ENCODE results near the gene EIF4H. TPM values are rescaled to one million over a fixed set of nuclear protein-coding genes. Genes with fewer than 3 reads are reported as not detected.
A peak's percentile ranks its signal among the peaks of the same experiment; 100 is the strongest.

EIF4H gene
- total RNA-seq, 4 donors from 2014 or later: 175 to 250 (median 213) TPM

DNA sequence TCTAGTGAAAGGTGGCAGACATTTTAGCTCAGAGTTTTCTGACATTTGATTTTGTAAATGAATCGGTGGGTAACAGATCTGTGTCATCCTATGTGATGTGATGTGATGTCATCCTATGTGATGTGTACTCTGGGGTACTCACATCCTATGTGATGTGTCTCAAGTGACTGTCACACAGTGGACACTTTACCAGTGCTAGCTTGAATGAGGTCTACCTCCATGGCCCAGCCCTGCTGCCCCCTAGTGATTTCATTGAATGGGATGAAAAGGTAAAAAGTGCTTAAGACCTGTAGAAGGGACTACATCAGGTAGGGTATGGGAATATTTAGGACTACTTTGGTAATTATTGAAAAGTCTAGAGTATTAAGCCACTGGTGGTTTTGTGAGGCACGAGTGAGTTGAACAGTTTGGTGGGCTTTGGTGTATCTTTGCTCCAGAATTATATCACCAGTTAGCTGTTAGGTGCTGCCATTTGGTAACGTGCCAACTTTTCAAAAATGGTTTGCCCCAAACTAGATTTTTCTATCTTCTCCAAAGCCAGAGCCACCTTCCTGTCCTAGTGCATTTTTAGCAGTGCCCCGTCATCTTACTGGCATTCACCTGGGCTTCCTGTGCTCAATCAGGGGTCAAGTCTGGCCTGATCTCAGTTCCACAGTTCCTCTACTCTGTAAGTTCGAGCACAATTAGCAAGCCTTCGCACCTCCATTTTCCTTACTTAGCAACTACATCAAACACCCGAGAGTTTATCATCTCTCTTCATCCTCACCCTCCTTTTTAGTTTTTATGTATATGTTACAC is 9.7 kb downstream of the EIF4H start:
- Histone ChIP-seq H3K4me1 (peaks cover 50 to 94% (median 71%) of the 10 kb centered on the region in 4 donors), H3K4me3 (no peak overlapping the region), H3K36me3 (peaks cover 0 to 9% (median 4%) of the 10 kb centered on the region in 4 donors), H3K9me3 (no peaks in the 10 kb centered on the region), H3K27me3 (no peaks in the 10 kb centered on the region), H3K27ac (peak overlapping the region in 2 of 4 donors; percentile 59 to 63)
- no peak for DNase-seq
- intact Hi-C loops (cut with DNase I; ENCODE audit: low total_unique reads) (no loop called here), in situ Hi-C loops (cut with MboI; ENCODE audit: low pct_ligation_motif_present in 1 of 4, low pct_unique_long_range_greater_than_20kb in 1 of 4, low sequenced_read_pairs in 3 of 4) (loop anchor here in 3 of 4 donors (10.0 to 25.0 kb wide), 3 partner anchors 97 to 122 kb away; partner anchors contain the start of gene LIMK1 (in 1 of the 3))
- WGBS, 2 donors (ENCODE audit: low coverage in 1 of 2): 64 to 83% methylated on average over 4 to 7 of the region's 7 CpGs
- TF ChIP-seq EP300 (IDR thresholded peaks at IDR 0.05; ENCODE audit: low read depth): no peak
- TF ChIP-seq, protein P1, sequence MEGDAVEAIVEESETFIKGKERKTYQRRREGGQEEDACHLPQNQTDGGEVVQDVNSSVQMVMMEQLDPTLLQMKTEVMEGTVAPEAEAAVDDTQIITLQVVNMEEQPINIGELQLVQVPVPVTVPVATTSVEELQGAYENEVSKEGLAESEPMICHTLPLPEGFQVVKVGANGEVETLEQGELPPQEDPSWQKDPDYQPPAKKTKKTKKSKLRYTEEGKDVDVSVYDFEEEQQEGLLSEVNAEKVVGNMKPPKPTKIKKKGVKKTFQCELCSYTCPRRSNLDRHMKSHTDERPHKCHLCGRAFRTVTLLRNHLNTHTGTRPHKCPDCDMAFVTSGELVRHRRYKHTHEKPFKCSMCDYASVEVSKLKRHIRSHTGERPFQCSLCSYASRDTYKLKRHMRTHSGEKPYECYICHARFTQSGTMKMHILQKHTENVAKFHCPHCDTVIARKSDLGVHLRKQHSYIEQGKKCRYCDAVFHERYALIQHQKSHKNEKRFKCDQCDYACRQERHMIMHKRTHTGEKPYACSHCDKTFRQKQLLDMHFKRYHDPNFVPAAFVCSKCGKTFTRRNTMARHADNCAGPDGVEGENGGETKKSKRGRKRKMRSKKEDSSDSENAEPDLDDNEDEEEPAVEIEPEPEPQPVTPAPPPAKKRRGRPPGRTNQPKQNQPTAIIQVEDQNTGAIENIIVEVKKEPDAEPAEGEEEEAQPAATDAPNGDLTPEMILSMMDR (IDR thresholded peaks at IDR 0.05): peak in 2 of 5 experiments; percentile 15 to 20

DNA sequence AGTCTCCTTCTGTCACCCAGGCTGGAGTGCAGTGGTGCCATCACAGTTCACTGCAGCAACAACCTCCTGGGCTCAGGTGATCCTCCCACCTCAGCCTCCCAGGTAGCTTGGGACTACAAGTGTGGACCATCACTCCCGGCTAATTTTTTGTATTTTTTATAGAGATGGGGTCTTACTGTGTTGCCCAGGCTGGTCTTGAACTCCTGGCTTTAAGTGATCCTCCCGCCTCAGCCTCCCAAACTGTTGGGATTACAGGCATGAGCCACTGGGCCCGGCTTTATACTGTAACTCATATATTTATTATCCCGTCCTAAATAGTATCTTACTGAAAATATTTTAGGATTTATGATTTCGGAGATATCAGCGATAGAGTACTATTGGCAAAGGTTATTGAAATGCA is 10.9 kb downstream of the EIF4H start:
- in situ Hi-C loops (cut with MboI; ENCODE audit: low pct_ligation_motif_present in 1 of 4, low pct_unique_long_range_greater_than_20kb in 1 of 4, low sequenced_read_pairs in 3 of 4): loop anchor here in 3 of 4 donors (10.0 to 25.0 kb wide), 3 partner anchors 98 to 123 kb away; partner anchors contain the start of gene LIMK1 (in 1 of the 3)
- WGBS, 2 donors (ENCODE audit: low coverage in 1 of 2): 86 to 88% methylated on average over 6 of the region's 6 CpGs
- intact Hi-C loops (cut with DNase I; ENCODE audit: low total_unique reads): no loop called here

DNA sequence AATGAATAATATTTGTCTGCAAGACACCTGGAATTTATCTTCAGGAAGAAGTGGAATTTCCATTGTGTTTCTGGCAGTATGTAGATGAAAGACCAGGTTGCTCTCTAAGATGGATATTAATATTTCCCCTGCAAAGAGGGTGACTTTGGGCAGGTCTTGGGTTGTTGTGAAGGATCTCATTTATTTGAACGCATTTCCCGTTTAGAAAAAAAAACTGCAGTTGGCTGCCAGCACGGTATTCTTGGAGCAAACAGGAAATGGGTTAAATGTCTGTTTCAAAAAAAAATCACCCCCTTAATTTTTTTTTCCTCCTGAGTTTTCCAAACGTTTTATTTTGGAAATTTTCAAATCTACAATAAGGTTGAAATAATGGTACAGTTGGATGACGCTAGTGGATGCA is 11.5 kb downstream of the EIF4H start:
- H3K27ac ChIP-seq: peak overlapping the region in 3 of 4 donors; percentile 4 to 30 (median 27)
- H3K4me1 ChIP-seq: peaks cover 40 to 78% (median 57%) of the 10 kb centered on the region in 4 donors
- TF ChIP-seq POLR2AphosphoS5 (IDR thresholded peaks at IDR 0.05) (no peak), POLR2A (IDR thresholded peaks at IDR 0.05) (no peak), EP300 (IDR thresholded peaks at IDR 0.05; ENCODE audit: low read depth) (no peak)
- TF ChIP-seq, protein P1 (IDR thresholded peaks at IDR 0.05): no peak
- DNase-seq: no peak
- no peaks in the 10 kb centered on the region for H3K27me3 ChIP-seq
- intact Hi-C loops (cut with DNase I; ENCODE audit: low total_unique reads) (no loop called here), in situ Hi-C loops (cut with MboI; ENCODE audit: low pct_ligation_motif_present in 1 of 4, low pct_unique_long_range_greater_than_20kb in 1 of 4, low sequenced_read_pairs in 3 of 4) (loop anchor here in 3 of 4 donors (10.0 to 25.0 kb wide), 3 partner anchors 98 to 123 kb away; partner anchors contain the start of gene LIMK1 (in 1 of the 3))
- peaks cover 0 to 25% (median 12%) of the 10 kb centered on the region in 4 donors for H3K36me3 ChIP-seq
- H3K9me3 ChIP-seq: no peaks in the 10 kb centered on the region
- 18 to 19% methylated on average over 5 of the region's 5 CpGs for WGBS, 2 donors (ENCODE audit: low coverage in 1 of 2)
- H3K4me3 ChIP-seq: no peak overlapping the region

More for the DNA sequence above, 10.9 kb downstream of the EIF4H start:
- H3K36me3 ChIP-seq: peaks cover 0 to 19% (median 9%) of the 10 kb centered on the region in 4 donors
- peaks cover 45 to 84% (median 63%) of the 10 kb centered on the region in 4 donors for H3K4me1 ChIP-seq
- no peaks in the 10 kb centered on the region for H3K9me3 ChIP-seq
- peak overlapping the region in 2 of 4 donors; percentile 27 to 30 for H3K27ac ChIP-seq
- H3K27me3 ChIP-seq: no peaks in the 10 kb centered on the region
- no peak for DNase-seq
- TF ChIP-seq, protein P1 (IDR thresholded peaks at IDR 0.05): no peak
- TF ChIP-seq POLR2A (IDR thresholded peaks at IDR 0.05): no peak
- no peak for TF ChIP-seq POLR2AphosphoS5 (IDR thresholded peaks at IDR 0.05)
- H3K4me3 ChIP-seq: no peak overlapping the region

DNA sequence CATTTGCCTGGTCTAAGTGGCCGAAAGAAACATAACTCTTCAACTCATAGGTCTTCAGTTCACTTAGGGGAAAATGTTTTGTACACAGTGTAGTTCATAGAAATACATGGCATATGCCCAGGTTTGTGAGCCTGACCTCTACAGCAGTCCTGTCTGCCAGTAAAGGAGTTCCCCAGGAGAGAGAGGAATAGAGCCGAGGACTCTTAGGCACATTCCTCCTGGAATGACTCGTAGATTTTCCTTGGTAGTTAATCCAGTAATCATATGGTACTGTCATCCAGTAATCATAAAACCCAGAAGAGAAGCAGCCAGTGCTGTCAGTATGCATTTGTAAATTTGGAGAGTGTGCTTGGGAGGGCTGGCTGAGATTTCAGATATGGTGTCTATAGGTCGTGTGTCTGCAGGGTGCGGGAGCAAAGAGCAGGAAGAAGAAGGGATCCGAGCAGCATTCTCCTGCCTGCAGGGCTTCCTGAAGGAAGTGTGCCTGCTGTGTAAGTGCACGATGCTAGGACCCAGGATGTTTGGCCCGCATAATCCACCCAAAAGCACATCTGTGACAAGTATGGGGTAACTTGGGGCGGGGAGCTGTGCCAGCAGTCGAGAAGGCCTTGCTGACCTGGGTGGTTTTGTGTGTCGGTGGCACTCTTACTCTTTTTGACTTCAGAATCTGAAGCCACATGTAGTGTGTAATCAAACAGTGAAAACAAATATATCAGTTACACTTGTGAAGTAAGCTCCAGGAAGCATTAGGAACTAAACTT is 13.9 kb downstream of the EIF4H start:
- intact Hi-C loops (cut with DNase I; ENCODE audit: low total_unique reads): no loop called here
- H3K27me3 ChIP-seq: no peaks in the 10 kb centered on the region
- H3K4me3 ChIP-seq: no peak overlapping the region
- in situ Hi-C loops (cut with MboI; ENCODE audit: low pct_ligation_motif_present in 1 of 4, low pct_unique_long_range_greater_than_20kb in 1 of 4, low sequenced_read_pairs in 3 of 4): loop anchor here in 3 of 4 donors (10.0 to 25.0 kb wide), 3 partner anchors 101 to 126 kb away; partner anchors contain the start of gene LIMK1 (in 1 of the 3)
- H3K36me3 ChIP-seq: peaks cover 0 to 47% (median 24%) of the 10 kb centered on the region in 4 donors
- DNase-seq: no peak
- H3K27ac ChIP-seq: peak overlapping the region; percentile 1 to 42 (median 28)
- 71 to 83% methylated on average over 1 to 11 of the region's 11 CpGs for WGBS, 2 donors (ENCODE audit: low coverage in 1 of 2)
- no peaks in the 10 kb centered on the region for H3K9me3 ChIP-seq
- peaks cover 18 to 53% (median 37%) of the 10 kb centered on the region in 4 donors for H3K4me1 ChIP-seq
- TF ChIP-seq POLR2A (IDR thresholded peaks at IDR 0.05): no peak
- peak in 1 of 3 donors; percentile 37 for TF ChIP-seq POLR2AphosphoS5 (IDR thresholded peaks at IDR 0.05)
- TF ChIP-seq EP300 (IDR thresholded peaks at IDR 0.05; ENCODE audit: low read depth): no peak
- TF ChIP-seq, protein P1 (IDR thresholded peaks at IDR 0.05): no peak

All from transverse colon (tissue), 4 donors.